H9 (cell line): ENCODE data around the gene COX10. TPM values are rescaled to one million over a fixed set of nuclear protein-coding genes. Genes with fewer than 3 reads are reported as not detected.

ENCODE experiments used
- DNase-seq: peaks from one replicate; pipeline ENCODE4 v3.0.0-alpha.2; 2017
- H2AFZ ChIP-seq: one replicate; pipeline ENCODE4 v1.6.1; 2013; ENCODE audit warnings: mild to moderate bottlenecking, low read length, control low read depth, moderate library complexity
- H2AK5ac ChIP-seq: 2 replicates; pipeline ENCODE4 v1.6.1; 2013; ENCODE audit warnings: low read length, control low read depth, mixed read lengths; ENCODE audit not compliant: insufficient read length
- H2BK120ac ChIP-seq: one replicate; pipeline ENCODE4 v1.6.1; 2013; ENCODE audit warnings: low read depth, mild to moderate bottlenecking, low read length, control low read depth, inconsistent platforms; ENCODE audit not compliant: poor library complexity, severe bottlenecking
- H2BK12ac ChIP-seq: 2 replicates; pipeline ENCODE4 v1.6.1; 2013; ENCODE audit warnings: low read length, control low read depth, mixed read lengths, low read depth; ENCODE audit not compliant: insufficient read length
- H2BK15ac ChIP-seq: 2 replicates; pipeline ENCODE4 v1.6.1; 2013; ENCODE audit warnings: low read depth, low read length, control low read depth
- H2BK20ac ChIP-seq: one replicate; pipeline ENCODE4 v1.6.1; 2013; ENCODE audit warnings: low read depth, mild to moderate bottlenecking, low read length, control low read depth, inconsistent platforms; ENCODE audit not compliant: poor library complexity, severe bottlenecking
- H2BK5ac ChIP-seq: 2 replicates; pipeline ENCODE4 v1.6.1; 2013; ENCODE audit warnings: low read length, control low read depth, mixed read lengths; ENCODE audit not compliant: insufficient read length
- H3K14ac ChIP-seq: 2 replicates; pipeline ENCODE4 v1.6.1; 2013; ENCODE audit warnings: low read length, control low read depth; ENCODE audit not compliant: insufficient read depth
- H3K18ac ChIP-seq: 2 replicates; pipeline ENCODE4 v1.6.1; 2013; ENCODE audit warnings: low read depth, mild to moderate bottlenecking, mixed read lengths, low read length, control low read depth; ENCODE audit not compliant: insufficient read length
- H3K23ac ChIP-seq: 2 replicates; pipeline ENCODE4 v1.6.1; 2013; ENCODE audit warnings: low read length, control low read depth, mixed read lengths, low read depth; ENCODE audit not compliant: insufficient read length
- H3K23me2 ChIP-seq: 2 replicates; pipeline ENCODE4 v1.6.1; 2013; ENCODE audit warnings: low read depth, mild to moderate bottlenecking, mixed read lengths, low read length, control low read depth; ENCODE audit not compliant: insufficient read length, poor library complexity, severe bottlenecking
- H3K27ac ChIP-seq: 2 replicates; pipeline ENCODE4 v1.5.1; 2013; ENCODE audit warnings: low read length, control low read depth, mixed read lengths, low read depth; ENCODE audit not compliant: insufficient read length
- H3K27me3 ChIP-seq: 2 replicates; pipeline ENCODE4 v1.6.1; 2013; ENCODE audit warnings: low read length, control low read depth, inconsistent platforms; ENCODE audit not compliant: insufficient read depth
- H3K4ac ChIP-seq: 2 replicates; pipeline ENCODE4 v1.6.1; 2013; ENCODE audit warnings: low read depth, mild to moderate bottlenecking, control low read depth, inconsistent platforms, low read length, moderate library complexity
- H3K4me1 ChIP-seq: 2 replicates; pipeline ENCODE4 v1.6.1; 2013; ENCODE audit warnings: low read length, control low read depth, inconsistent platforms; ENCODE audit not compliant: insufficient read depth
- H3K4me2 ChIP-seq: 2 replicates; pipeline ENCODE4 v1.6.1; 2013; ENCODE audit warnings: low read length, control low read depth, mixed read lengths; ENCODE audit not compliant: insufficient read length, insufficient read depth
- H3K56ac ChIP-seq: 2 replicates; pipeline ENCODE4 v1.6.1; 2013; ENCODE audit warnings: low read depth, mild to moderate bottlenecking, mixed read lengths, low read length, control low read depth; ENCODE audit not compliant: insufficient read length
- H3K79me1 ChIP-seq: 2 replicates; pipeline ENCODE4 v1.6.1; 2013; ENCODE audit warnings: low read depth, mild to moderate bottlenecking, moderate library complexity, low read length, control low read depth, inconsistent platforms; ENCODE audit not compliant: insufficient read depth, poor library complexity, severe bottlenecking
- H3K79me2 ChIP-seq: 2 replicates; pipeline ENCODE4 v1.6.1; 2013; ENCODE audit warnings: low read length, control low read depth, inconsistent platforms; ENCODE audit not compliant: insufficient read depth
- H3K9ac ChIP-seq: 2 replicates; pipeline ENCODE4 v1.6.1; 2013; ENCODE audit warnings: low read length, control low read depth, mixed read lengths; ENCODE audit not compliant: insufficient read length; ENCODE audit errors: extremely low read depth
- H3K9me3 ChIP-seq: one replicate; pipeline ENCODE4 v1.6.1; 2013; ENCODE audit warnings: low read depth, low read length, inconsistent platforms; ENCODE audit not compliant: control insufficient read depth
- H3T11ph ChIP-seq: one replicate; pipeline ENCODE4 v1.6.1; 2013; ENCODE audit warnings: mild to moderate bottlenecking, low read length, control low read depth, inconsistent platforms
- H4K20me1 ChIP-seq: one replicate; pipeline ENCODE4 v1.6.1; 2013; ENCODE audit not compliant: control insufficient read depth, insufficient read length, insufficient read depth
- H4K5ac ChIP-seq: 2 replicates; pipeline ENCODE4 v1.6.1; 2013; ENCODE audit warnings: low read depth, mild to moderate bottlenecking, mixed read lengths, low read length, control low read depth; ENCODE audit not compliant: insufficient read length
- H4K8ac ChIP-seq: replicated peaks from 2 replicates; pipeline ENCODE4 v1.6.1; 2013; ENCODE audit warnings: low read length, control low read depth, mixed read lengths, low read depth; ENCODE audit not compliant: insufficient read length
- H4K91ac ChIP-seq: 2 replicates; pipeline ENCODE4 v1.6.1; 2013; ENCODE audit warnings: low read depth, mild to moderate bottlenecking, moderate library complexity, mixed read lengths, low read length, control low read depth; ENCODE audit not compliant: insufficient read length
- H3K27ac Mint-ChIP-seq, 3 experiments: 2 replicates in 2 of 3; 3 replicates in 1 of 3; pipeline ENCODE4 v1.8.0; 2020 to 2021; ENCODE audit warnings: mixed read lengths in 3 of 3, mild to moderate bottlenecking in 1 of 3, moderate library complexity in 1 of 3
- H3K27me3 Mint-ChIP-seq: 2 replicates; pipeline ENCODE4 v1.8.0; 2021; ENCODE audit warnings: low read depth, mild to moderate bottlenecking, moderate library complexity, mixed read lengths
- H3K36me3 Mint-ChIP-seq, 3 experiments: 2 replicates in 2 of 3; 3 replicates in 1 of 3; pipeline ENCODE4 v1.8.0; 2020 to 2021; ENCODE audit warnings: low read depth in 3 of 3, mixed read lengths in 3 of 3; ENCODE audit not compliant: insufficient read depth in 1 of 3
- H3K4me1 Mint-ChIP-seq, 2 experiments: 2 replicates each; pipeline ENCODE4 v1.8.0; 2020; ENCODE audit warnings: mixed read lengths in 2 of 2
- H3K4me3 Mint-ChIP-seq, 2 experiments: 2 replicates in 1 of 2; 3 replicates in 1 of 2; pipeline ENCODE4 v1.8.0; 2020 to 2021; ENCODE audit warnings: mild to moderate bottlenecking in 2 of 2, mixed read lengths in 2 of 2, moderate library complexity in 1 of 2
- H3K9me3 Mint-ChIP-seq, 2 experiments: 2 replicates in 1 of 2; 3 replicates in 1 of 2; pipeline ENCODE4 v1.8.0; 2020; ENCODE audit warnings: mild to moderate bottlenecking in 2 of 2, mixed read lengths in 2 of 2, moderate library complexity in 1 of 2
- CTCF ChIP-seq: fragments of 200-600 bp; sonication (generic); conservative IDR thresholded peaks from 3 replicates; pipeline ENCODE4 v1.8.0; 2021; ENCODE audit warnings: antibody characterized with exemption, mild to moderate bottlenecking
- total RNA-seq: library from RNA; stranded (reverse); gene quantifications from 2 replicates; pipeline ENCODE4 v1.2.1, GENCODE V29; 2021

The COX10 gene
- total RNA-seq, 1 experiment from 2014 or later: 20.6 TPM

DNA sequence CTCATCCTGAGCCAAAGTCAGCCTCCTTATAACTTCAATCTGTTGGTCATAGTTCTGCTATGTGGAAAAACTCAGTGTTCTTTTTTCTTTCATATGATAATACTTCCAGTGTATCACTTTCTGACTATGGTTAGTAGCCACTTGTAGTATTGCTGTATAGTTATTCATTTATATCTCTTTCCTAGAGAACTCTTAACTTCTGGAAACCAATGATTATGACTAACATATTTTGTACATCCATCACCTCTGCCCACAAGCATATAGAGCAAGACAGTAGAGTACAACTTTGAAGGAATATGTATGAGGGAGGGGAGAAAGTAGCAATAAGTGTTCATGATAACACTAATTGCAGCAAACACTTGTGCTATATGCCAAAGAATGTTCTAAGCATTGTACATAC, 38.6 kb downstream of the COX10 start:
- Mint-ChIP-seq H3K27me3 (no peaks in the 10 kb centered on the region), H3K36me3 (no peaks in the 10 kb centered on the region), H3K4me1 (peaks cover 9 to 18% of the 10 kb centered on the region in 2 experiments; a peak in 3 of 4 replicates), H3K9me3 (no peaks in the 10 kb centered on the region), H3K27ac (no peak overlapping the region), H3K4me3 (no peak overlapping the region)
- Histone ChIP-seq H3K9me3 (no peaks in the 10 kb centered on the region), H4K5ac (no peak overlapping the region), H3K23ac (no peak overlapping the region), H2AFZ (no peak overlapping the region), H3K23me2 (no peaks in the 10 kb centered on the region), H3K4me1 (no peaks in the 10 kb centered on the region), H2AK5ac (no peak overlapping the region), H2BK15ac (no peak overlapping the region), H4K20me1 (no peaks in the 10 kb centered on the region), H3K4me2 (no peak overlapping the region), H2BK20ac (no peak overlapping the region), H2BK5ac (no peak overlapping the region), H4K8ac (no peak overlapping the region), H3K14ac (no peak overlapping the region), H3K79me2 (no peaks in the 10 kb centered on the region), H3K18ac (no peak overlapping the region), H3K79me1 (no peaks in the 10 kb centered on the region), H3T11ph (no peak overlapping the region), H3K56ac (no peak overlapping the region), H2BK120ac (no peak overlapping the region), H3K4ac (no peak overlapping the region), H3K27ac (no peak overlapping the region), H3K9ac (no peak overlapping the region), H4K91ac (no peak overlapping the region), H2BK12ac (no peak overlapping the region), H3K27me3 (no peaks in the 10 kb centered on the region)
- no peak for DNase-seq
- no peak for TF ChIP-seq CTCF
